Transverse colon (tissue), 4 donors: ENCODE data around the gene DUSP2. TPM values are rescaled to one million over a fixed set of nuclear protein-coding genes. Genes with fewer than 3 reads are reported as not detected.

ENCODE experiments used
- DNase-seq: peaks from one replicate; pipeline ENCODE4 v3.0.0-alpha.2; 2019
- H3K27ac ChIP-seq, 4 donors: fragments of 200-600 bp; sonication (generic); 2 replicates each; pipeline ENCODE4 v1.5.1; 2016 to 2018; ENCODE audit warnings: inconsistent platforms in 4 of 4
- H3K27me3 ChIP-seq: fragments of 200-600 bp; sonication (generic); 2 replicates; pipeline ENCODE4 v1.5.1; 2017; ENCODE audit warnings: inconsistent platforms
- H3K36me3 ChIP-seq, 4 donors: fragments of 200-600 bp; sonication (generic); 2 replicates each; pipeline ENCODE4 v1.5.1; 2017 to 2019; ENCODE audit warnings: inconsistent platforms in 4 of 4
- H3K4me1 ChIP-seq, 4 donors: fragments of 200-600 bp; sonication (generic); 2 replicates each; pipeline ENCODE4 v1.5.1; 2017 to 2020; ENCODE audit warnings: inconsistent platforms in 4 of 4
- H3K4me3 ChIP-seq, 4 donors: fragments of 200-600 bp; sonication (generic); 1 replicate in 1 of 4; 2 replicates in 3 of 4; pipeline versions ENCODE4 v1.5.1 to v1.6.1; 2017 to 2019; ENCODE audit warnings: inconsistent platforms in 4 of 4
- H3K9me3 ChIP-seq, 2 donors: fragments of 200-600 bp; sonication (generic); 2 replicates each; pipeline ENCODE4 v1.5.1; 2017 to 2019; ENCODE audit warnings: inconsistent platforms in 2 of 2
- EP300 ChIP-seq: sonication (generic); formaldehyde crosslinking; IDR thresholded peaks from one replicate; pipeline ENCODE4 v1.6.1; 2017; ENCODE audit warnings: antibody characterized with exemption, low read depth
- POLR2A ChIP-seq: fragments of 450-650 bp; IDR thresholded peaks from one replicate; pipeline ENCODE4 v1.6.1; 2016; ENCODE audit warnings: antibody characterized with exemption, mild to moderate bottlenecking, moderate library complexity
- POLR2AphosphoS5 ChIP-seq, 3 donors: sonication (generic); formaldehyde crosslinking; IDR thresholded peaks; one replicate each; pipeline ENCODE4 v1.6.1; 2016; ENCODE audit warnings: antibody characterized with exemption in 3 of 3
- WGBS, 2 donors: methylation state at CpG; one replicate each; pipeline ENCODE4 v1.1.5; 2018; ENCODE audit warnings: low coverage in 1 of 2; 5-methylcytosine and 5-hydroxymethylcytosine counted together
- in situ Hi-C, 4 donors: fragments of 200-750 bp; cut with MboI; loops; one replicate each; pipeline versions ENCODE4 v1.15.0 to v1.15.1; 2017; ENCODE audit warnings: low sequenced_read_pairs in 3 of 4, low pct_ligation_motif_present in 1 of 4, low pct_unique_long_range_greater_than_20kb in 1 of 4
- intact Hi-C: fragments of 100-400 bp; cut with DNase I; formaldehyde crosslinking; loops from one replicate; pipeline ENCODE4 v1.15.1; 2023; ENCODE audit warnings: low total_unique reads
- total RNA-seq, 4 donors: library from RNA; depleted of rRNA; stranded (reverse); fragments of >200 nt; gene quantifications; one replicate each; pipeline ENCODE4 v1.1.0, GENCODE V29; 2016
- TF ChIP-seq, protein P1 (sequence below), 5 experiments: fragments of 200-600 bp in 3 of 5; fragments of 450-650 bp in 2 of 5; sonication (generic) in 3 of 5; IDR thresholded peaks; 1 replicate in 2 of 5; 2 replicates in 3 of 5; pipeline ENCODE4 v1.5.1; 2016 to 2017; ENCODE audit warnings: antibody characterized with exemption in 5 of 5, inconsistent platforms in 3 of 5, mild to moderate bottlenecking in 2 of 5, moderate library complexity in 1 of 5

DUSP2 gene
- total RNA-seq, 4 donors from 2014 or later: 1.6 to 25.1 (median 9.1) TPM; not detected in 1

DNA sequence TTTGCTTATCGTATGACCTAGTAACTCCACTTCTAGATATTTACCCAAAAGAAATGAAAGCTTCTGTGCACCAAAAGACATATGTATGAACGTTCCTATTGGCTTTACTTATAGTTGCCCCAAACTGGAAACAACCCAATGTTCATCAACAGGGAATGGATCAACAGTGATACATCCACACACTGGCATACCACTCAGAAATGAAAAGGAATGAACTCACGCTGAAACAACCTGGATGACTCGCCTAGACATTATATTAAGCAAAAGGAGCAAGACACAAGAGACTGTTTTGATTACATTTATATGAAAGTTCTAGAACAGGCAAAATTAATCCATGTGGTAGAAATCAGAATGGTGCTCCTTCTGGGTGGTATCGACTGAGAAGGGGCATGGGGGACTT, 47.8 kb downstream of the DUSP2 start:
- Histone ChIP-seq H3K4me3 (no peak overlapping the region), H3K36me3 (no peaks in the 10 kb centered on the region), H3K27ac (no peak overlapping the region), H3K4me1 (no peaks in the 10 kb centered on the region), H3K27me3 (no peaks in the 10 kb centered on the region), H3K9me3 (no peaks in the 10 kb centered on the region)
- DNase-seq: no peak
- in situ Hi-C loops (no loop called here), intact Hi-C loops (no loop called here)
- TF ChIP-seq POLR2A (no peak), POLR2AphosphoS5 (IDR thresholded peaks at IDR 0.05) (no peak), EP300 (no peak)
- TF ChIP-seq, protein P1, sequence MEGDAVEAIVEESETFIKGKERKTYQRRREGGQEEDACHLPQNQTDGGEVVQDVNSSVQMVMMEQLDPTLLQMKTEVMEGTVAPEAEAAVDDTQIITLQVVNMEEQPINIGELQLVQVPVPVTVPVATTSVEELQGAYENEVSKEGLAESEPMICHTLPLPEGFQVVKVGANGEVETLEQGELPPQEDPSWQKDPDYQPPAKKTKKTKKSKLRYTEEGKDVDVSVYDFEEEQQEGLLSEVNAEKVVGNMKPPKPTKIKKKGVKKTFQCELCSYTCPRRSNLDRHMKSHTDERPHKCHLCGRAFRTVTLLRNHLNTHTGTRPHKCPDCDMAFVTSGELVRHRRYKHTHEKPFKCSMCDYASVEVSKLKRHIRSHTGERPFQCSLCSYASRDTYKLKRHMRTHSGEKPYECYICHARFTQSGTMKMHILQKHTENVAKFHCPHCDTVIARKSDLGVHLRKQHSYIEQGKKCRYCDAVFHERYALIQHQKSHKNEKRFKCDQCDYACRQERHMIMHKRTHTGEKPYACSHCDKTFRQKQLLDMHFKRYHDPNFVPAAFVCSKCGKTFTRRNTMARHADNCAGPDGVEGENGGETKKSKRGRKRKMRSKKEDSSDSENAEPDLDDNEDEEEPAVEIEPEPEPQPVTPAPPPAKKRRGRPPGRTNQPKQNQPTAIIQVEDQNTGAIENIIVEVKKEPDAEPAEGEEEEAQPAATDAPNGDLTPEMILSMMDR (IDR thresholded peaks at IDR 0.05): no peak
- whole genome bisulfite sequencing, 2 donors: 76 to 89% methylated on average over 4 to 5 of the region's 5 CpGs

DNA sequence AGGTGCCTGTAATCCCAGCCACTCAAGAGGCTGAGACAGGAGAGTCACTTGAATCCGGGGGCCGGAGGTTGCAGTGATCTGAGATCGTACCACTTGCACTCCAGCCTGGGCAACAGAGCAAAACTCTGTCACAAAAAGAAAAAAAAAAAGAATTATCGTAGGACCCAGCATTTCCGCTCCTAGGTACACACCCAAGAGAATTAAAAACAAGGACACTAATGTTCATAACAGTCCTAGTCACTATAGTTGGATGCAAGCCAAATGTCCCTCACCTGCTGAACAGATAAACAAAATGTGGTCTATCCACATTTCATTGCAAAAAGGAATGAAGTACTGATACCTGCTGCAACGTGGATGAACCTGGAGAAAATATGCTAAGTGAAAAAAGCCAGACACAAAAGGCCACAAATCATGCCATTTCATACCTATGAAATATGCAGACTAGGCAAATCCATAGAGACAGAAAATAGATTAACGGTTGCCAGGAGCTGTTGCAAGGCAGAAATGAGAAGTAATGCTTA, 50.1 kb downstream of the DUSP2 start:
- WGBS, 2 donors: 64 to 85% methylated on average over 7 of the region's 7 CpGs
- TF ChIP-seq, protein P1 (IDR thresholded peaks at IDR 0.05): no peak
- TF ChIP-seq POLR2AphosphoS5 (IDR thresholded peaks at IDR 0.05): no peak
- no peak for TF ChIP-seq EP300
- no peak for TF ChIP-seq POLR2A
- H3K27ac ChIP-seq: no peak overlapping the region
- in situ Hi-C loops: no loop called here
- no peaks in the 10 kb centered on the region for H3K36me3 ChIP-seq
- H3K27me3 ChIP-seq: no peaks in the 10 kb centered on the region
- intact Hi-C loops: no loop called here
- H3K9me3 ChIP-seq: no peaks in the 10 kb centered on the region
- no peak for DNase-seq
- peaks cover 6 to 19% (median 9%) of the 10 kb centered on the region in 4 donors for H3K4me1 ChIP-seq
- no peak overlapping the region for H3K4me3 ChIP-seq

DNA sequence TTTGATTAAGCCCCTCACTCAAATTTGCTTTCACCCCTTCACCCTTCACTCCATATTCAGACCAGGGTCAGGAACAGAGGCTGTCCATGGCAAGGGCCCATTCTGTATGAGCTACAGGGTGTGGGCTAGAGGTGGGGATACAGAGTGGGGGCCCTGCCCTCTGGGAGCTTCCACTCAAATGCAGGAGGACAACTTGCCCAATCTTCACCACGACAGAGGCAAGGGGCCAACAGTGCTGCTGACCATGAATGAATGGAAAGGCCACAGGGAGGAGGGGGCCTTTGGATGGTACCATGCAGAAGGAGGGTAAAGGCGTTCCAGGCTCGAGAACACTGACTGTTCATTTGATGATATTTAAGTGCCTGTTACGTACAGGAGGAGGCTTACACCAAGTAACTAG, 51.7 kb downstream of the DUSP2 start:
- Histone ChIP-seq H3K4me3 (no peak overlapping the region), H3K4me1 (peaks cover 6 to 19% (median 9%) of the 10 kb centered on the region in 4 donors), H3K27ac (no peak overlapping the region), H3K36me3 (no peaks in the 10 kb centered on the region), H3K9me3 (no peaks in the 10 kb centered on the region), H3K27me3 (no peaks in the 10 kb centered on the region)
- intact Hi-C loops (no loop called here), in situ Hi-C loops (no loop called here)
- DNase-seq: peak; percentile 5
- TF ChIP-seq POLR2AphosphoS5 (IDR thresholded peaks at IDR 0.05) (no peak), POLR2A (no peak), EP300 (no peak)
- TF ChIP-seq, protein P1 (IDR thresholded peaks at IDR 0.05): no peak
- 81 to 95% methylated on average over 3 to 4 of the region's 4 CpGs for WGBS, 2 donors

Other genes with a start within 250 kb of the DUSP2 start
- 10 to 100 TPM; 38.6 to 81.2 (median 60.0) TPM for gene ANKRD36C, start 153.6 kb downstream of the DUSP2 start, total RNA-seq
- gene GPAT2, start 110.5 kb downstream of the DUSP2 start, total RNA-seq: 1 to 10 TPM; 1.4 to 3.7 (median 2.7) TPM
- under 1 TPM in 2 of 4 donors, not detected in 2; 0.27 to 0.32 TPM for gene ADRA2B, start 28.9 kb downstream of the DUSP2 start, total RNA-seq
- under 1 TPM in 1 of 4 donors, not detected in 3; 0.95 TPM for gene ASTL, start 6.9 kb downstream of the DUSP2 start, total RNA-seq
- gene STARD7, start 63.4 kb upstream of the DUSP2 start, total RNA-seq: 100 to 1,000 TPM in 3 of 4 donors, 10 to 100 TPM in 1; 74.1 to 155 (median 139) TPM
- gene TMEM127, start 120.6 kb upstream of the DUSP2 start, total RNA-seq: 100 to 1,000 TPM in 1 of 4 donors, 10 to 100 TPM in 3; 18.5 to 131 (median 82.0) TPM
- gene CIAO1, start 120.8 kb upstream of the DUSP2 start, total RNA-seq: 100 to 1,000 TPM; 114 to 220 (median 143) TPM
- 100 to 1,000 TPM in 1 of 4 donors, 10 to 100 TPM in 3; 81.4 to 106 (median 86.8) TPM for gene SNRNP200, start 160.1 kb upstream of the DUSP2 start, total RNA-seq
- gene ITPRIPL1, start 179.9 kb upstream of the DUSP2 start, total RNA-seq: 1 to 10 TPM in 1 of 4 donors, under 1 TPM in 2, not detected in 1; 0.41 to 2.6 (median 0.95) TPM
- gene NCAPH, start 190.3 kb upstream of the DUSP2 start, total RNA-seq: 10 to 100 TPM in 1 of 4 donors, 1 to 10 TPM in 2, under 1 TPM in 1; 0.79 to 38.6 (median 1.8) TPM